Kidney tubule cell (primary cell): Measurements from ENCODE around the gene PLCB4.

Source experiments
- DNase-seq: peaks from one replicate; pipeline ENCODE4 v3.0.0-alpha.2; 2018; ENCODE audit warnings: low spot score

The PLCB4 gene

DNA sequence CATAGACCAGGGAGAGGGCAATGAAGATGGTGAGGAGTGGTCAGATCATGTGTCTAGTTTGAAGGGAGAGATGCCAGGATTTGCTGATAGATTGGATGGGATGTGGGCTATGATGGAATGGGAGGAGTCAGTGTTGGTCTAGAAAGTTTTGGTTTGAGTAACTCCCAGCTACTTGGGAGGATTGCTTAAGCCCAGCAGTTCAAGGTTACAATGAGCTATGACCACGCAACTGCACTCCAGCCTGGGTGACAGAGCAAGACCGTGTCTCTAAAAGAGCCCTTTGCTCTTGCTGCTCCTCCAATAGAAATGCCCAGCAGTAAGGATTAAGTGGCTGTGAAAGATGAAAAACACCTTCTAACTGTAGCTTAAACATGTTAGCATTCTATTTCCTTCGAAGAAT is 427.3 kb downstream of the PLCB4 start:
- DNase-seq, result no peak

GRCh38 chr20:9498322-9498721 is 429.4 kb downstream of the PLCB4 start:
- no peak for DNase-seq

GRCh38 chr20:9499126-9499899 is 430.4 kb downstream of the PLCB4 start:
- no peak for DNase-seq

DNA sequence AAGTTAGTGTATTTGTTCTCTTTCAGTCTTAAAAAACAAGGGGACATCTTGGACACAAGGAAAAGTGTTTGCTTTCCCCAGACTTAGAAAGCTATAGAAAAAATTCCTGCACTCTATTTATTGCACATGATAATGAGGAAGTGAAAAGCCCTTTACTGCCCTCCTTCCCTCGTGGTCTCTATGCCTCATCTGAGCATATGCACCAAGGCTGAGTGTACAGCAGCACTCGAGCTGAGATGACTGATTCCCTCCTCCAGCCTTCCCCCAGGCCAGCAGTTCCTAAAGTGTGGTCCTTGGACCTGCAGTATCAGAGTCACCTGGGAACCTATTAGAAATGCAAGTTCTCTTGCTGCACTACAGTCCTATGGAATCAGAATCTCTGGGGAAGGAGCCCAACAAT is 431.2 kb downstream of the PLCB4 start:
- no peak for DNase-seq

- DNase-seq, result no peak
Observed at GRCh38 chr20:9501473-9501872, 432.6 kb downstream of the PLCB4 start.

- DNase-seq, result peak; percentile 25
Observed at GRCh38 chr20:9503526-9504245, 434.8 kb downstream of the PLCB4 start.

GRCh38 chr20:9506280-9506821 is 437.5 kb downstream of the PLCB4 start:
- DNase-seq, result no peak

- DNase-seq, result no peak
Observed at GRCh38 chr20:9506964-9507369, 438.1 kb downstream of the PLCB4 start.

GRCh38 chr20:9507544-9508239 is 438.8 kb downstream of the PLCB4 start:
- no peak for DNase-seq

DNA sequence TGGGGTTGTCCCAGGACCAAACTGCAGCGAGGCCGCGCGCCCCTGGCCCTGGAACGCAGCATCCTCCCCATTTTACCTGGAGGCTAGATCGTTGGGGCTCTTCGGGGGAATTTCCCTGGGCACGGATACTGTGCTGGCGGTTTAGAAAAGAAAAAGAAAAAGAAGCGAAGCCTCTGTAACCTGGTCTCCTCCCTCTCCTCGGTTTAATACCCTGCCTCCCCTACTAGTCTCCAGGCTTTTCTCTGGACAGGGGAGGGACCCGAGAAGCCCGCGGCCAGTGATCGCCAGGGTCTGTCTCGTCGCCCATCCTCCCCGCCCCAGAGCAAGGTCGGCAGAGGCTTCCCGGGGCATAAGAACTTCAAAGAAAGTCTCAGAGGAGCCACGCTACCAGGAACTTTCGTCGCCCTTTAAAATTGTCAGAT is 439.4 kb downstream of the PLCB4 start:
- no peak for DNase-seq

DNA sequence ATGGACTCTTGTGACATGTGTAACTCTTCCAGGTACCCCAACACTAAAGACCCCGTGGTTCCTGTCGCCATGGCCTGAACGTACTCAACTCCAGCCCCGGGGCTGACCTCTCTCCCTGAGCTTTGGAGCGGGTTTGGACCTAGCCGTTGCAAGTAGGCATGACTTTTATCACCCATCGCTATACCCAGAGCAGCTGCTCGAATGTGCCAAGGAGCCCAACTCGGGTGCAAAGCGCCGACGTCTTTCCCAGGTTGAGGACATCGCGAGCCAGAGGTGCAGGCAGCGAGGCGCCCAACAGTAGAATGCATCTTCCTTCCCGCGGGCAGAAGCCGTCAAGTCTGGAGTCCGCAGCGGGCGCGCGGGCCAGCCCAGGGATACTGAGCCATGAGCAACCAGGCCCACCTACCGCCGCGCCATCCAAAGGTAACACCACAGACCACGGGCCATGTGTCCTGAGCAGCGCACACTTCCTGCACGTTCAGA is 439.9 kb downstream of the PLCB4 start:
- no peak for DNase-seq

GRCh38 chr20:9509246-9509645 is 440.4 kb downstream of the PLCB4 start:
- DNase-seq, result no peak

GRCh38 chr20:9510911-9511310 is 442.0 kb downstream of the PLCB4 start:
- no peak for DNase-seq

- no peak for DNase-seq
Observed at GRCh38 chr20:9514072-9514460, 445.2 kb downstream of the PLCB4 start.

DNA sequence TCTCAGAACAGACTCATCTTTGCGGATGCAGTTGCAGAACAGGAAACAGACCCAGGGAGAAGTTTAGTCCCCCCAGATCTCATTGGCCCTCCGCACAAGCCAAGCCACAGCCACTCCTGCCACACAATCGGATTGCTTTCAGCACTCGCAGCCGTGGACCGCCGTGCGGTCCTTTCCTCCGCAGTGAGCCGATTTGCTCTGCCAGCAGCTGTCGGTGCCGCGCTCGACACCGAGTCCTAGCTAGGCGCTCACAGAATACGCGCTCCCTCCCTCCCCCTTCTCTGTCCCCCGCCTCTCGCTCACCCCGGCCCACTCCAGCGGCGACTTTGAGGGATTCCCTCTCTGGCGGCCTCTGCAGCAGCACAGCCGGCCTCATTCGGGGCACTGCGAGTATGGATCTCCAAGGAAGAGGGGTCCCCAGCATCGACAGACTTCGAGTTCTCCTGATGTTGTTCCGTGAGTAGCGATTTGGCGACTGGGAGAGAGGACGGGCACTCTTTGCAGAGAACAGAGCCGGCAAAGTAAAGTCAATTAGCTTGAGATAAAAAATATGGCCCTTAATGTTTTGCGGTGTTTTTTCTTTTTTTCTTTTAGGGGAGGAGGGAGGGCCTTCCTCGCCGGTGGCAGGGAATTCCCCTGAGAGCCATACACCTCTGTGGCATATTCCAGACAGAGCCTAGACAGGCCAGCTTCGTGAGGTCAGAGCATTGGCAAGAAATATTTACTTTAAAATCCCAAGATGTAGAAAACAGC is 445.8 kb downstream of the PLCB4 start, which contains the start of gene LAMP5:
Gene LAMP5, plus strand, starts transcription at position 130 of the 753 bp plus-strand sequence. Its CDS starts 263 bp downstream, at position 393.
- peak; percentile 30 for DNase-seq

DNA sequence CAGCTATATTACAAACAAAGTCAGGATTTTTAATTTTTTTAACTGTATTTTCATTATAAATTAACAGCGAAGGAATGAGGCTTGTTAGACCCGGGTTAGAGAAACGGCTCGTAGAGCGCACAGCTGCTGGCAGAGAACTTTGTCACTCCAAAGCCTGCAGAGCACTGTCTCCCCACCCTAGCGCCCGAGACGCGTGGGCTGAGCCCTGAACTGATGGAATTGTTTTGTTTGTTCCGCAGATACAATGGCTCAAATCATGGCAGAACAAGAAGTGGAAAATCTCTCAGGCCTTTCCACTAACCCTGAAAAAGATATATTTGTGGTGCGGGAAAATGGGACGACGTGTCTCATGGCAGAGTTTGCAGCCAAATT is 446.3 kb downstream of the PLCB4 start:
- DNase-seq, result no peak

GRCh38 chr20:9515741-9516233 is 446.9 kb downstream of the PLCB4 start:
- DNase-seq, result no peak

DNA sequence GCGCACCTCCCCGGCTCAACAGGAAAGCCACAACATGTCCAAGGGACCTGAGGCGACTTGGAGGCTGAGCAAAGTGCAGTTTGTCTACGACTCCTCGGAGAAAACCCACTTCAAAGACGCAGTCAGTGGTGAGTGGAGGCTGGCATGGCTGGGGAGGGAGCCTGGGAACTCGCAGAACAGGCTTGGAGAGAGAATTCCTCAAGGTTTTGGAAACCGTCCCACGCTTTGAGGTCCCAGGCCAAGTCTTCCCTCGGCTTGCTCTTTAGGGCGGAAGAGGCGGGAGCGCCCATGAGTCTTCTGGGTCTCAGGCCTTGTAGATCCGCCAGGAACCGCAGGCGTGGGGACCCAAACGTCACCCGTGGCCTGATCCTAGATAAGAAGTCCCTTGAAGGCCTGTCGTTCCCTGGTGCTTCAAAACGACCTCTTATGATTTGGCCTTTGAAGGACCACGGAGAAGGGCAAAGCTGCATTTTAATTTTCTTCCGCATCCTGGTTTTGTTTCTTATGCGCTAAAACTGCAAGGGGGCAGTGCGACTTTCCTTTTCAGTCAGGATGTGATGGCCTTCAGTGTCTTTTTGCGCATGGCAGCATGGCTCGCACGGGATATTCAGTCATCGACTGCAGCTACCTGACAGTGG is 447.5 kb downstream of the PLCB4 start:
- DNase-seq, result no peak

GRCh38 chr20:9517297-9518162 is 448.6 kb downstream of the PLCB4 start:
- no peak for DNase-seq

- DNase-seq, result no peak
Observed at GRCh38 chr20:9518576-9519175, 449.8 kb downstream of the PLCB4 start.
